Stimulated activated CD8-positive, alpha-beta memory T cell treated with anti-CD3 and anti-CD28 coated beads, Interleukin-15, amount 100 ng/mL, for 1 hour (primary cell): ENCODE data around the gene BID.
"Not testable (repeated sequence)": the region's sequence is repeated elsewhere in the genome, so short reads cannot be mapped to it uniquely, and the experiment has no call there.

Experiments used
- DNase-seq: peaks from one replicate; pipeline ENCODE4 v3.0.0-alpha.2; 2020; ENCODE audit warnings: low read depth

BID gene

GRCh38 chr22:17769716-17770082 lies 4.6 kb downstream of the BID start:
- DNase-seq = no peak

GRCh38 chr22:17769013-17769715 lies 5.1 kb downstream of the BID start:
- DNase-seq = no peak

GRCh38 chr22:17767233-17768065 lies 6.8 kb downstream of the BID start:
- DNase-seq = no peak

- not testable (repeated sequence) for DNase-seq
These were observed 9.4 kb downstream of the BID start for GRCh38 chr22:17764852-17765251.

- DNase-seq = no peak
These were observed 10.2 kb downstream of the BID start for GRCh38 chr22:17764036-17764435.

- DNase-seq = not testable (repeated sequence)
These were observed 10.8 kb downstream of the BID start for GRCh38 chr22:17763442-17763841.

- DNase-seq = no peak
These were observed 13.2 kb downstream of the BID start for GRCh38 chr22:17761138-17761488.

- DNase-seq = no peak
These were observed 19.9 kb downstream of the BID start for GRCh38 chr22:17754233-17754925.

GRCh38 chr22:17753401-17753989 lies 20.8 kb downstream of the BID start:
- DNase-seq = no peak

- DNase-seq = no peak
These were observed 22.7 kb downstream of the BID start for GRCh38 chr22:17751596-17751995.

- DNase-seq = no peak
These were observed 24.5 kb downstream of the BID start for GRCh38 chr22:17749605-17750395.

- no peak for DNase-seq
These were observed 25.5 kb downstream of the BID start for GRCh38 chr22:17748555-17749353.

GRCh38 chr22:17746916-17747315 lies 27.4 kb downstream of the BID start:
- no peak for DNase-seq

- DNase-seq = no peak
These were observed 29.8 kb downstream of the BID start for GRCh38 chr22:17744430-17744829.

GRCh38 chr22:17743661-17744411 lies 30.4 kb downstream of the BID start:
- DNase-seq = no peak

GRCh38 chr22:17742527-17742902 lies 31.8 kb downstream of the BID start:
- DNase-seq = peak; percentile 47

GRCh38 chr22:17741866-17742526 lies 32.3 kb downstream of the BID start:
- no peak for DNase-seq

- no peak for DNase-seq
These were observed 34.9 kb downstream of the BID start for GRCh38 chr22:17739196-17739975.
